ENCODE measurements around the gene RAD52. TPM values are rescaled to one million over a fixed set of nuclear protein-coding genes. Genes with fewer than 3 reads are reported as not detected.

The RAD52 gene
- polyA plus RNA-seq, 10 donors, result 10.9 to 33.2 (median 17.5) TPM

- no peak for DNase-seq
These were observed 75.5 kb downstream of the RAD52 start for GRCh38 chr12:873954-874353.

DNA sequence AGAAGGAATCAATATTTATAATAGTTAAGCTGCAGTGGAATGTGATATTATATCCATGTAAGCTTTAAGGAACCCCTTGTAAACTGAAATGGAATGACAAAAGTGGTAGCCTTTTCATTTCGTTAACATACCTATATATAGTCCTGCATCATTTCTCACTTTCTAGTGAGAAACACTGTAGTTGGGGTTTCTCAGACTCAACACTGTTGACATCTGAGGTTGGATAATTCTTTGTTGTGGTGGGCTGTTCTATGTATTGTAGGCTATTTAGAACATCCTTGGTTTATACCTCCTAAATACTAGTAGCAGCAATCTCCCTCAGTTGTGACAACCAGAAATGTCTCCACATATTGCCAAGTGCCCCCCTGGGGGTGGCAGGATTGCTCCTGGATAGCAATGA lies 79.1 kb downstream of the RAD52 start:
- DNase-seq, result no peak

DNA sequence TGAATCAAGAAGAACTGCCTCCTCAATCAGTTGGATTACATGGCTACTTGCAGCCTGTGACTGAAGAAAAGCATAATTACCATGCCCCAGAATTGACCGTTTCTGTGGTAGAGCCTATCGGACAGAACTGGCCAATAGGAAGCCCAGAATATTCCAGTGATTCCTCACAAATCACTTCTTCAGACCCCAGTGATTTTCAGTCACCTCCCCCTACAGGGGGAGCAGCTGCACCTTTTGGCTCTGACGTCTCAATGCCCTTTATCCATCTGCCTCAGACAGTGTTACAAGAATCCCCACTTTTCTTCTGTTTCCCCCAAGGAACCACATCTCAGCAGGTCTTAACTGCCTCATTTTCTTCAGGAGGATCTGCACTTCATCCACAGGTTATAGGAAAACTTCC lies 80.8 kb downstream of the RAD52 start:
- DNase-seq, result no peak

DNA sequence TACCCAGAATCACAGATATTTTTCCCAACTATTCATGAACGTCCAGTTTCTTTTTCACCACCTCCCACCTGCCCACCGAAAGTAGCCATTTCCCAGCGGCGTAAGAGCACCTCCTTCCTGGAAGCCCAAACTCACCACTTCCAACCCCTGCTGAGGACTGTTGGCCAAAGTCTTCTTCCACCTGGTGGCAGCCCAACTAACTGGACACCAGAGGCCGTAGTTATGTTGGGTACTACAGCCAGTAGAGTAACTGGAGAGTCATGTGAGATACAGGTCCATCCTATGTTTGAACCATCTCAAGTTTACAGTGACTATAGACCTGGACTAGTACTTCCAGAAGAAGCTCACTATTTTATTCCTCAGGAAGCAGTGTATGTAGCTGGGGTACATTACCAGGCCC lies 81.6 kb downstream of the RAD52 start:
- DNase-seq, result no peak

DNA sequence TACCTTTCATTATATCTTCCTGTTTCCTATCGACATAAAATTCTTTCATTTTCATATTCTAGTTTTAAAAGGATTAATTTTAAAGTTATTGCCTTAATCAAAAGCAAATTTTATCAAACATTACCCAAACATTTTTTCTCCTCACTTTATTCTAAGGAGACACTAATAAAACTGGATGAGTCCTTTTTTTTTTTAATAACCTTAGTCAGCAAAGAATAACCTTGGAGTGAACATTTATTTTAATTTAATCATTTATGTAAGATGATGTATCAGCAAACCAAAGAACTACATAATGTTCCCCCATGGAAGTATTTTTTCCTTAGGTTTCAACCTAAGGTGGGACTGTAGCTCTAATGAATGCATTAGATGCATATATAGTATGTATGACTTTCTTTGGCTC lies 83.9 kb downstream of the RAD52 start:
- DNase-seq, result no peak

- DNase-seq, result no peak
These were observed 86.2 kb downstream of the RAD52 start for GRCh38 chr12:863285-863684.

- no peak for DNase-seq
These were observed 87.1 kb downstream of the RAD52 start for GRCh38 chr12:862303-862911.

Other genes starting within 250 kb of the RAD52 start
- gene WNK1, start 197.1 kb downstream of the RAD52 start, polyA plus RNA-seq (ENCODE audit: insufficient read length in 10 of 10), result 10 to 100 TPM; 57.4 to 88.3 (median 69.9) TPM
- gene ERC1, start 41.5 kb upstream of the RAD52 start, polyA plus RNA-seq (ENCODE audit: insufficient read length in 10 of 10), result 10 to 100 TPM; 20.1 to 28.1 (median 24.1) TPM